ENCODE data around the gene EPB41L5. TPM values are rescaled to one million over a fixed set of nuclear protein-coding genes. Genes with fewer than 3 reads are reported as not detected.

The EPB41L5 gene
- total and polyA plus RNA-seq, 2 donors (not counting 3 experiments of a cell fraction or from before 2014, with no cell fraction given): 8.4 to 13.6 TPM

DNA sequence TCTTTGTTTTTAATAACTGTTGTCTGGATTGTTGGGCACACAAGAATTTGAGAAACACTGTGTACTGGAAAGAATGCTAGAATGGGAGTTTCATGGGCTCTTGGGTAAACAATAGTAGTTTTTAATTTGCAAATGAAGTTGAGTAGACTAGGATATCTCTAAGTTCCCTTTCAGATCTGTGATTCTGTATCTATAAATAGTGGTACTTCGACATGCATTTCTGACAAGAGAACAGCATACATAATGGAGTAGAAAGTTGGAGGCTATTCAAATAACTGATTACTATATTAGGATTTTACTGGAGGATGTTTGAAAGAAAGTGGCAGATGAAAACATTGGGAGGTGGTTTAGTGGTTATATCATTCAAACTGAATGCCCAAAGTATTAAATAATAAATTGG lies 29.5 kb downstream of the EPB41L5 start:
- no peaks in the 10 kb centered on the region for H4K20me1 ChIP-seq (replicated peaks; ENCODE audit: control insufficient read depth, extremely low read depth, insufficient read depth, low read length)
- no peaks in the 10 kb centered on the region for H3K36me3 ChIP-seq (ENCODE audit: control insufficient read depth in 2 of 2, extremely low read depth in 1 of 2, insufficient read depth in 2 of 2, low read length in 2 of 2)
- H3K4me1 ChIP-seq (ENCODE audit: control insufficient read depth, extremely low read depth, insufficient read depth, low read length): no peaks in the 10 kb centered on the region
- no peaks in the 10 kb centered on the region for H3K27me3 ChIP-seq (ENCODE audit: control insufficient read depth in 2 of 2, insufficient read depth in 2 of 2, low read length in 2 of 2)
- BruUV-seq (replicated peaks): no TSS peak
- H3K79me2 ChIP-seq (ENCODE audit: control insufficient read depth, insufficient read depth, low read length): no peaks in the 10 kb centered on the region
- intact Hi-C loops (cut with micrococcal nuclease): no loop called here
- dilution Hi-C loops (cut with MboI; ENCODE audit: extremely low pct_ligation_motif_present, low sequenced_read_pairs): no loop called here
- FAIRE-seq: no peak
- no peak overlapping the region for H3K27ac ChIP-seq (ENCODE audit: insufficient read depth, low read depth, low read length)
- H3K4me3 ChIP-seq (replicated peaks in 1 of 3; ENCODE audit: insufficient read depth in 1 of 3, low read depth in 1 of 3, low read length in 3 of 3): no peak overlapping the region
- CTCF ChIA-PET: interaction anchor here (1.3 kb wide), 1 partner anchor 10 kb away, joined by 3 read pairs; no protein-coding TSS in a partner anchor
- POLR2A ChIA-PET: interaction anchor here (1.0 kb wide), 1 partner anchor 30 kb away, joined by 3 read pairs; the partner anchor contains the start of gene EPB41L5
- no peak overlapping the region for H2AFZ ChIP-seq (ENCODE audit: low read depth, low read length)
- DNase-seq (ENCODE audit: low read depth, low spot score): no peak
- TF ChIP-seq FOS (IDR thresholded peaks at IDR 0.05; ENCODE audit: borderline replicate concordance, insufficient read depth, low read length) (no peak), POLR2AphosphoS5 (IDR thresholded peaks at IDR 0.05; ENCODE audit: insufficient read depth, low read depth, low read length) (no peak), JUN (IDR thresholded peaks at IDR 0.05; ENCODE audit: borderline replicate concordance, insufficient read depth, insufficient read length, low read depth) (no peak), MYC (IDR thresholded peaks at IDR 0.05; ENCODE audit: low read depth, low read length) (no peak)
- no peak overlapping the region for H3K4me2 ChIP-seq (ENCODE audit: insufficient read depth, low read length)
- no peak overlapping the region for H3K9ac ChIP-seq (replicated peaks; ENCODE audit: extremely low read depth, insufficient read depth, low read length)
- peaks cover 1% of the 10 kb centered on the region for H3K9me3 ChIP-seq (replicated peaks; ENCODE audit: control insufficient read depth, insufficient read depth, low read length)
- H3K9me1 ChIP-seq (replicated peaks; ENCODE audit: control insufficient read depth, extremely low read depth, insufficient read depth, low read length): no peaks in the 10 kb centered on the region

DNA sequence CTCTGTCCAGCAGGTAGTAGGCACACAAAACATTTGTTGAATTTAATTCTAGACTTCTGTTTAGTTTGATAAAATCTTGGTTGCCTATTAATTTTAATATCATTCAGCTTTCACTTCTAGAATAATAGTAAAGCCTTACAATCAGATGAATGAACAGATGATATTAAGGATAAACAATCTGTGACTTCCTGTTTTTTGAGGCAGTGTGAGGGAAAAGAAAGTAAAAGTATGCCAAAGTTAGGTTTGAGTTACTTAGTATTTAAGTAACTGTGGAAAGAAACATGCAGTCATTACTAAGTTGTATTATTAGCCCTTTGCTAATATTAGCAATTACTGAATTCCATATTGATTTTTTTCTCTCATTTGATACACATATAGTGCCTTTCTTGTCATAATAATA lies 31.5 kb downstream of the EPB41L5 start:
- no TSS peak for BruUV-seq (replicated peaks)
- Histone ChIP-seq H3K9me3 (replicated peaks; ENCODE audit: control insufficient read depth, insufficient read depth, low read length) (peaks cover 1% of the 10 kb centered on the region), H3K9me1 (replicated peaks; ENCODE audit: control insufficient read depth, extremely low read depth, insufficient read depth, low read length) (no peaks in the 10 kb centered on the region), H3K9ac (replicated peaks; ENCODE audit: extremely low read depth, insufficient read depth, low read length) (no peak overlapping the region), H3K4me1 (ENCODE audit: control insufficient read depth, extremely low read depth, insufficient read depth, low read length) (no peaks in the 10 kb centered on the region), H3K4me2 (ENCODE audit: insufficient read depth, low read length) (no peak overlapping the region), H3K79me2 (ENCODE audit: control insufficient read depth, insufficient read depth, low read length) (no peaks in the 10 kb centered on the region), H3K27me3 (ENCODE audit: control insufficient read depth in 2 of 2, insufficient read depth in 2 of 2, low read length in 2 of 2) (no peaks in the 10 kb centered on the region), H2AFZ (ENCODE audit: low read depth, low read length) (no peak overlapping the region), H3K4me3 (replicated peaks in 1 of 3; ENCODE audit: insufficient read depth in 1 of 3, low read depth in 1 of 3, low read length in 3 of 3) (no peak overlapping the region), H3K27ac (ENCODE audit: insufficient read depth, low read depth, low read length) (no peak overlapping the region), H3K36me3 (ENCODE audit: control insufficient read depth in 2 of 2, extremely low read depth in 1 of 2, insufficient read depth in 2 of 2, low read length in 2 of 2) (no peaks in the 10 kb centered on the region), H4K20me1 (replicated peaks; ENCODE audit: control insufficient read depth, extremely low read depth, insufficient read depth, low read length) (no peaks in the 10 kb centered on the region)
- TF ChIP-seq FOS (IDR thresholded peaks at IDR 0.05; ENCODE audit: borderline replicate concordance, insufficient read depth, low read length) (no peak), POLR2AphosphoS5 (IDR thresholded peaks at IDR 0.05; ENCODE audit: insufficient read depth, low read depth, low read length) (no peak), MYC (IDR thresholded peaks at IDR 0.05; ENCODE audit: low read depth, low read length) (no peak), GATA2 (IDR thresholded peaks at IDR 0.05; ENCODE audit: insufficient read depth, insufficient read length, low read depth, low read length) (no peak), JUN (IDR thresholded peaks at IDR 0.05; ENCODE audit: borderline replicate concordance, insufficient read depth, insufficient read length, low read depth) (no peak), EZH2 (IDR thresholded peaks at IDR 0.05; ENCODE audit: borderline replicate concordance, low read depth, low read length, severe bottlenecking) (no peak)
- TF ChIP-seq, protein P1, sequence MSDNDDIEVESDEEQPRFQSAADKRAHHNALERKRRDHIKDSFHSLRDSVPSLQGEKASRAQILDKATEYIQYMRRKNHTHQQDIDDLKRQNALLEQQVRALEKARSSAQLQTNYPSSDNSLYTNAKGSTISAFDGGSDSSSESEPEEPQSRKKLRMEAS (IDR thresholded peaks at IDR 0.05; ENCODE audit: insufficient read depth, insufficient read length): no peak
- TF ChIP-seq, protein P2, sequence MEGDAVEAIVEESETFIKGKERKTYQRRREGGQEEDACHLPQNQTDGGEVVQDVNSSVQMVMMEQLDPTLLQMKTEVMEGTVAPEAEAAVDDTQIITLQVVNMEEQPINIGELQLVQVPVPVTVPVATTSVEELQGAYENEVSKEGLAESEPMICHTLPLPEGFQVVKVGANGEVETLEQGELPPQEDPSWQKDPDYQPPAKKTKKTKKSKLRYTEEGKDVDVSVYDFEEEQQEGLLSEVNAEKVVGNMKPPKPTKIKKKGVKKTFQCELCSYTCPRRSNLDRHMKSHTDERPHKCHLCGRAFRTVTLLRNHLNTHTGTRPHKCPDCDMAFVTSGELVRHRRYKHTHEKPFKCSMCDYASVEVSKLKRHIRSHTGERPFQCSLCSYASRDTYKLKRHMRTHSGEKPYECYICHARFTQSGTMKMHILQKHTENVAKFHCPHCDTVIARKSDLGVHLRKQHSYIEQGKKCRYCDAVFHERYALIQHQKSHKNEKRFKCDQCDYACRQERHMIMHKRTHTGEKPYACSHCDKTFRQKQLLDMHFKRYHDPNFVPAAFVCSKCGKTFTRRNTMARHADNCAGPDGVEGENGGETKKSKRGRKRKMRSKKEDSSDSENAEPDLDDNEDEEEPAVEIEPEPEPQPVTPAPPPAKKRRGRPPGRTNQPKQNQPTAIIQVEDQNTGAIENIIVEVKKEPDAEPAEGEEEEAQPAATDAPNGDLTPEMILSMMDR (IDR thresholded peaks at IDR 0.05; ENCODE audit: extremely low read depth in 1 of 2, insufficient read depth in 1 of 2, low read depth in 1 of 2, low read length in 2 of 2): no peak
- DNase-seq (ENCODE audit: low read depth, low spot score) (peak; percentile 47), FAIRE-seq (peak; percentile 8)
- dilution Hi-C loops (cut with MboI; ENCODE audit: extremely low pct_ligation_motif_present, low sequenced_read_pairs): no loop called here
- POLR2A ChIA-PET: no interaction called here
- CTCF ChIA-PET: interaction anchor here (0.8 to 1.0 kb wide), 2 partner anchors 65 to 131 kb away, joined by 3 read pairs; no protein-coding TSS in a partner anchor
- intact Hi-C loops (cut with micrococcal nuclease): no loop called here
